Esophagus mucosa (tissue), 1 donor: ENCODE measurements around the gene DNAJC11. TPM values are rescaled to one million over a fixed set of nuclear protein-coding genes. Genes with fewer than 3 reads are reported as not detected.
"Not testable (repeated sequence)": the region's sequence is repeated elsewhere in the genome, so short reads cannot be mapped to it uniquely, and the experiment has no call there.

Source experiments
- ATAC-seq: fragments of 200-7000 bp; cut with Tn5 transposase; one replicate; pipeline ENCODE4 v1.9.1; 2020
- total RNA-seq: library from RNA; stranded (reverse); gene quantifications from one replicate; pipeline ENCODE4 v1.2.4, GENCODE V29; 2023
- donor health status: DM: yes; HTN: yes; CAD: no.

The DNAJC11 gene
- total RNA-seq, 1 donor from 2014 or later, result 41.5 TPM

GRCh38 chr1:6623269-6623965 is 78.2 kb downstream of the DNAJC11 start:
- no peak for ATAC-seq

GRCh38 chr1:6622396-6623152 is 79.0 kb downstream of the DNAJC11 start:
- no peak for ATAC-seq

- ATAC-seq, result no peak
These were observed 79.9 kb downstream of the DNAJC11 start for GRCh38 chr1:6621429-6622391.

DNA sequence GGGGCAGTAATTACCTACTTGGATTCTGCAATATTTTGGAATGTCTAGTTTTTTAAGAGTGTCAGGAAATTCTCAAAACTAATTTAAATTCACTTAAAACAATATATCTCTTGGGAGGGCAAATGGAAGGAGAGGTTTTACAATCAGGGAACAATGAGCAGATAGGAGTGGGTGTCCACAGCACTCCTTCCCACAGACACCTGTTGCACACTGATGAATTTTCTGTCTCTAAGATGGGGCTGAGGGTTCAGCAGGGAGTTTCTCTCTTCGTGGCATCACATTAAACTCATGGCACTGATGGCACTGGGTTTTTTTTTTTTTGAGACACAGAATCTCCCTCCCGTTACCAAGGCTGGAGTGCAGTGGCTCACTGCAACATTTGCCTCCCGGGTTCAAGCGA is 82.6 kb downstream of the DNAJC11 start:
- ATAC-seq, result no peak

DNA sequence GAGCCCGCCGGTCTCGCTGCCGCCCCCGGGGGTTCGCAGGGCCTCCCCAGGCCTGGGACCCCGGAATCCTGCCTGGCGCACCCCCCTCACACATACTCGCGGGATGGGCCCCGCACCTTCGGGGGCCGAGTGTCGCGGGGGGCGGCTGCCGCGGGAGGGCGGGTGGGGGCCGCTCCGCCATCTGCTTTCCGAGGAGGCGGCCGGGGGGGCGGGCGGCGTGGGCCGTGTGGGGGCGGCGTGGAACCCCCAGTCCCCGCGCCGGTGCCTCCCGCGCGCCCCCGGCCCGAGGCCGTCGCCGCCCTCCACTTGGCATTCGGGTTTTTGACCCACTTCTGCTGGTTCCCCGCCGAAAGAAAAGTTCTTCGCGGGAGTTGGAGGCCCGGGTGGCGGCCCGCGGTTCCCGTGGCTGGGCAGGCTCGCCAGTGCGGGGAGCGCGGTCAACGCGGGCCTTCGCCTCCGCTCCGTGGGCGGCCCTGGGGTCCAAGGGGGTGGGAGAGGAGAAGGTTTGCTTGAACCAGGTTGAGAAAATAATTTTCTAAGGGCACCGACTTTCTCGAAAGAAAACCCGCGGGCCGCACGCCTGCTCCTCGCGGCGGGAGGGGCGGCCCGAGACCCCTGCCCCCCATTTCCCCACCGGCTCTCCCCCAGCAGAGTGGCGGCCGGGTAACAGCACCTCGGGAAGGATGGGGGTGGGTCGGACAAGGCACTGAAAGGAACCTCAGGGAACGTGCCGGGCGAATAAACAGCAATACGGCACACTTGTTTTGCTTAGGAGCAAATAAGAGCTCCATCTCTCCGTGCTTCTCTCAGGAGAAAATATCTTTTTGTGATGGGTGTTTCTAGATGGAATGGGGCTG is 86.5 kb downstream of the DNAJC11 start:
- ATAC-seq, result no peak

- peak; percentile 7 for ATAC-seq
These were observed 87.3 kb downstream of the DNAJC11 start for GRCh38 chr1:6614019-6614928.

DNA sequence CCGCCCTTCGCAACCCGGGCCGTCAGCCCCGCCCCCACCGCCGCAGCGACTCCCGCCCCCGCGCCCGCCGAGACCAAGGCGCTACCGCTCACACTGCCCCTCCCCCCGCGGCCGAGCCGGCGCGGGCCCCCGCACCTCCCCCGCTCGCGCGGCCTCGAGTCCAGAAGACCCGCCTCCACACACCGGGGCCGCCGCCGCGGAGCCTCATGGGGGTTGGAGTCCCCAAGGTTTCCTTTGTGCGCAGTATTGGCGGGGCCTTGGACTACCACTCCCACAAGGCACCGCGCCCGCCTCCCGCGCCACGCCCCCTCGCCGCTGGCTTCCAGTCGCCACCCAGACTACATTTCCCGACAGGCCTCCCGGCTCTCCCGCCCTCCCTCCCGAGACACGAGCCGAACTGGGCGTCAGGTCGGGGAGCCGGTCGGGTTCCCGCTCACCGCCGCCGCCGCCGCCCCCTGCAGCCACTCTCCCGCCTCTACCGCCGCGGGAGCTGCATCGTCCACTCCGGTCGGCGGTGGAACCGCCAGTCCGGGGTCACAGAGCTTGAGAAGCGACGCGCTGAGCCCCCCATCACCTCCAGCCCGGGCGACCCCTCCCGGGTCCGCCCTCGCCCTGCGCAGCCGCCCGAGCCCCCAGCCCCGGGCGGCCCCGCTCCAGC is 88.1 kb downstream of the DNAJC11 start, which contains the start of gene PHF13:
Gene PHF13, plus strand, starts transcription at position 371 of the 658 bp plus-strand sequence. CDS start 336 bp downstream, outside the sequence.
- ATAC-seq, result peak; percentile 97

DNA sequence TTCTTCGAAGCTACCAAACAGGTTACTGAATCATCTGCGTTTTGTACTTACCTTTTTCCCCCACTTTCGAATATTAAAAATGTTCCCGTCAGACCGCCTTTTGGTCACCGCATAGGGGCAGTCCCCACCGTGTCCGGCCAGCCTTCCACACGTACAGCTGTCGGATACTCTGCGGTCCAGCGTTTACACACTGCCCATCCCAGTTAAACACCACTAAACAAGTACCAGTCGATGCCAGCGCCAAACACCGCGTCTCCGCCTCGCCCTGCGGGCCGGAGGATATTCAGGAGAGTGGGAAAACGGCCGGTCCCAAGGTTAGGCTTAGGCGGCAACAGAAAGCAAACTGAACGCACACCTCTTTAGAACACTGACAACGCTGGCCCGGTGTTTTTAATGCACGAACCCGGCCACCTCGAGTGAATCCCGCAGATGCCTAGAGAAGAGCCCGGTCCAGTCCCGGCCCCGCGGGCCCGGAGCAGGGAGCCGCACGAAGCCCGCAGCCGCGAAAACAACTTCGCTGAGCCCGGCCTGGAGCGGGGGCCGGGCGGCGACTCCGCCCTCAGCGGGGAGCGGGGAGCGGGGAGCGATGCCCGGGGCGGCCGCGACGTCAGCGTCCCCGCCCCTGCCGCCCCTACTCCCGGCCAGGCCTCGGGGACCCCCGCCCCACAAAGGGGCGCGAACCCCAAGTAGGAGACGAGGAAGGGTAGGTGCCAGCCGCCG is 88.8 kb downstream of the DNAJC11 start:
- ATAC-seq, result peak; percentile 42

- ATAC-seq, result no peak
These were observed 97.6 kb downstream of the DNAJC11 start for GRCh38 chr1:6603915-6604558.

DNA sequence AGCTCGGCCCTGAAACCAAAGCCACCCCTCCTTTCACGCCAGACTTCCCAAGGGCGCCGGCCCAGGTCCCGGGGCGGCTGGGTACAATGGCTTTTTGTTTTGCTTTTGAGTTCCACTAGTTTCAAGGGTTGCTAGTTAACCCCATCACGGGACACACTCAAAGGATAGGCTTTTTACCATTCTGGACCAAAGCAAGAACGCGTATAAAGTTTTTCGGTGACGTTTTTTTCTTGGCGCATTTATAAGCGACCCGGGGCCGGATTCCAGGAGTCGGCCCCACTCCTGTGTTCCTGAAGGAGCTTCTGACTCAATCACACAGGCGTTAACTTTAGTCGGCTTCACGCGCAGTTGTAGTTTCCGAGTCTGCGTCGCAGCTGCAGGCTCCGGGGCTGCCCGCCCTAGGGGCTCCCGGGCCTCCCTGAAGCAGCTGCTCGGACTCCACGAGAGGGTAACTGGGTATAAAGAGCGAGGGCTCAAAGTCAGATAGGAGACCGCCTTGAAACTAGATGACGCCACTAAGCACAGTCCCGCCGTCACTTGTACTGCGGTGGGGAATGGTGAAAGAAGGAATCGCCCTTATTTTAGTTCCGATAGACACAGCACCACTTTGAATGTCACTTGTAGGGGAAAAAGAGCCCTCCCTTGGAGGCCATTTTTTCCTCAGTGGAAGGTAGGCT is 98.2 kb downstream of the DNAJC11 start:
- ATAC-seq, result no peak

- ATAC-seq, result peak; percentile 69
These were observed 98.9 kb downstream of the DNAJC11 start, which contains the start of gene KLHL21 for GRCh38 chr1:6602669-6603237. TSS of gene KLHL21 (minus strand) at chr1:6602869. CDS start at chr1:6602817, 52 bp downstream.

DNA sequence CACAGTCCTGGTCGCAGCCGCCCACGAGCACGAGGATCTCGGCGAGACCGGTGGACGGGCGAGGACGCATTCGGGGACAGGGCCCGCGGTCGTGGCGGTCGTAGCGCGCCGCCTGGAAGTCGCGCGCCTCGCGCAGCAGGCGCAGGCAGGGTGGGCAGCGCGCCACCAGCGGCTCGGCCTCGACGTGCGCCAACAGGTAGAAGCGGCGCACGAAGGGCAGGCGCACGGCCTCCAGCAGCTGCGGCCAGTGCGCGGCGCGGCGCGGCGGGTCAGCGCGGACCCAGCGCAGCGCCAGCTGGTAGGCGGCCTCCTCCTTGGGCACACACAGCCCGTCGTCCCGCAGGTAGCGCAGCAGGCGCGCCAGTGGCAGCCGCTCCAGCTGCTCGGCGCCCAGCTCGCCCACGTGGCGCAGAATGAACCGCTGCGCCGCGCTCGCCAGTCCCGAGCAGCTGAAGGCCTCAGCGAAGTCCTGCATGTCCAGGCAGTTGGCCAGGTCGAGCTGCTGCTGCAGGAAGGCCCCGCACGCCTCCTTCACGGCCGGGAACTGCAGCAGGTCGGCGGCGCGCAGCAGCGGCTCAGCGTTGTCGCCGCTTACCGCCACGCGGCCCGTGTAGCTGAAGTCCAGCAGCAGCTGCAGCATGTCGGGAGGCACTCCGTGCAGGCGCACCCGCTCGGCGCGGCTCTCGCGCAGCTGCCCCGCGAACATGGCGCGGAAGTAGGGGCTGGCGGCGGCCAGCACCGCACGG is 99.5 kb downstream of the DNAJC11 start:
- ATAC-seq, result peak; percentile 7

DNA sequence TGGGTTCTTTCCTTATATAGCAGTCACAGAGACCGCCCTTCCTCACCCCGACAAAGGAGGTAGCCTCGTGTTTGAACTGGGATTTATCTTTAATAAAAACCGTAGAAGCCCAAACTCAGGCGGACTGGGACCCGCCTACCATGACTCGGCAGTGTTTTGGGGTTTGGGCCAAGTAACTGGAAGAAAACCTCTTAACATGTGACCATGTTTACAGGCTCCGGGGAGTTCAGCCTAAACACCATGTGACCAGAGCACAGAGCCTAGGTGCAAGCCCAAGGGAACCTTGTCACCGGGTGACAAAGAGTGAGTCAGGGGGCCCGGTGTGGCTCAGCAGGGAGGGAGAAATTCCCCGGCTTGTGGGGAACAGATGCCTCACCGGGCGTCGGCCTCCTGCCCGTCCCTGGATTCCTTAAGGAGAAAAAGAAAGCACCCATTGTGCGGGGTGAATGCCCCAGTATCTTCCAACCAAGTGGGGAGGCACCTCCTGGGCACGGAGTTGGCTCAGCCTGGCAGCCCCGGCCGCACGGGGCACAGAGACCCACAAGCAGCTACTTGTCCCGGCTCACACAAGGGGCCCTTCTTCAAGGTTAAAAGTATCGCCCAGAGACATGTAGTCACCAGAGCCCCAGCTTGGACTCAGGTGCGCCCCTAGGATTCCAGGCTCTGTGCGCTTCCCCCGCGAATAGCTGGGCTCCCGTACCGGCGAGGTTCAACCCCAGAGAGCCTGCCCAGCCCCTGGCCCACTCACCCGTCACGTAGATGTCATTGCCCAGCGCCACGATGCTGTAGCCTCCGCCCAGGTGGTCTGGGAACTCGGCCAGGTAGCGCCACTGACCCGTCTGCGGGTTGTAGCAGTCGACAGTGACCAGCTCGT is 100.3 kb downstream of the DNAJC11 start:
- ATAC-seq, result peak; percentile 80

DNA sequence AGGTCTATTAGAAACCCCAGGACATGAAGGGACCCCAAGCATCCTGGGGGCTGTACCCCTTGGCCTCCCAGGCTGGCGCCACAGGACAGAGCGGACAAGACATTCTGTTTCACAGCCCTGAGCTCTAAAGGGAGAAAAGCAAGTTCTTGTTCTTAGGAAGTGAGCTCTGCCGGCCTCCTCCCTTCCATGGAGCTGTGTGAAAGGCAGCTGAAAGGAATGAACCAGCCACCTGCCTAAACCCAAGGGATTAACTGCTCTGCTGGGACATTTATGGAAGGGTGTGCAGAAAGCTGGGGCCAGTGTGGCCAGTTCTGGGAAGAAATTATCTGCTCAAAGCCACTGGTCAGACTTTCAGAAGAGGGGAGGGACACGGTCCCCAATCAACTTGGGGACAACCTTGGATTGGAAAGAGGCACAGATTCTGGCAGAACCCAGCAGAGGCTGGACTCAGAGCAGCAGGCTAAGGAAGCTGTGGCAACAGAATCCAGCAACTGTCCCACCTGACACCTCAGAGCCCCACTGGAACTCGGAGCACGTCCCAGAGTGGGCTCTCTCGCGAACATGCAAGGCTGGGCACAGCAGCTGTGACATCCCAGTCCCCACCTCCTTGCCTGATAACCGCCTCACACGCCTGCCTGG is 101.1 kb downstream of the DNAJC11 start:
- no peak for ATAC-seq

DNA sequence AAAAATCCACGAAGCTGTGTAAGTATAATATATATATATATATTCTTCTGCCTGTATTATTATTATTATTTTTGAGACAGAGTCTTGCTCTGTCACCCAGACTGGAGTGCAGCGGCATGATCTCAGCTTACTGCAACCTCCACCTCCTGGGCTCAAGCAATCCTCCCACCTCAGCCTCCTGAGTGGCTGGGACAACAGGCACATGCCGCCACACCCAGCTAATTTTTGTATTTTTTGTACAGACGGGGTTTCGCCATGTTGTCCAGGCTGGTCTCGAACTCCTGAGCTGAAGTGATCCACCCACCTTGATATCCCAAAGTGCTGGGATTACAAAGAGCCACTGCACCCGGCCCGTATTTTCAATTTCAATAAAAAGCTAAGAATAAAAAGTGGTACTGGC is 101.6 kb downstream of the DNAJC11 start:
- not testable (repeated sequence) for ATAC-seq
